HG03097 (cell line): ENCODE measurements around the gene CEP55.
A peak's percentile ranks its signal among the peaks of the same experiment; 100 is the strongest.

Experiments
- ATAC-seq: cut with Tn5 transposase; IDR thresholded peaks from one replicate; pipeline ENCODE4 v1.9.1; 2021; ENCODE audit not compliant: unreplicated experiment, low FRiP score

Gene CEP55

GRCh38 chr10:93468461-93469213 is 27.8 kb upstream of the CEP55 start:
- ATAC-seq, result no peak

GRCh38 chr10:93469454-93469853 is 27.0 kb upstream of the CEP55 start:
- no peak for ATAC-seq

- ATAC-seq, result no peak
Measured at GRCh38 chr10:93471110-93471651, 25.2 kb upstream of the CEP55 start.

- ATAC-seq, result no peak
Measured at GRCh38 chr10:93473161-93473560, 23.3 kb upstream of the CEP55 start.

- ATAC-seq, result no peak
Measured at GRCh38 chr10:93473804-93474472, 22.5 kb upstream of the CEP55 start.

- no peak for ATAC-seq
Measured at GRCh38 chr10:93475227-93475626, 21.2 kb upstream of the CEP55 start.

- ATAC-seq, result no peak
Measured at GRCh38 chr10:93475871-93476270, 20.5 kb upstream of the CEP55 start.

GRCh38 chr10:93476756-93477155 is 19.7 kb upstream of the CEP55 start:
- no peak for ATAC-seq

GRCh38 chr10:93478873-93479272 is 17.5 kb upstream of the CEP55 start:
- no peak for ATAC-seq

GRCh38 chr10:93481637-93482144 is 14.7 kb upstream of the CEP55 start:
- no peak for ATAC-seq

- ATAC-seq, result no peak
Measured at GRCh38 chr10:93482145-93482834, 14.1 kb upstream of the CEP55 start, which contains the start of gene MYOF. TSS of gene MYOF (minus strand) at chr10:93482334. CDS start at chr10:93482194, 140 bp downstream.

GRCh38 chr10:93485690-93486089 is 10.7 kb upstream of the CEP55 start:
- no peak for ATAC-seq

GRCh38 chr10:93488956-93489528 is 7.4 kb upstream of the CEP55 start:
- ATAC-seq, result no peak

- ATAC-seq, result no peak
Measured at GRCh38 chr10:93491602-93492121, 4.8 kb upstream of the CEP55 start.

GRCh38 chr10:93493162-93493561 is 3.2 kb upstream of the CEP55 start:
- ATAC-seq, result no peak

- no peak for ATAC-seq
Measured at GRCh38 chr10:93494494-93494893, 1.9 kb upstream of the CEP55 start.

- peak; percentile 11 for ATAC-seq
Measured at GRCh38 chr10:93495654-93496321, 624 bp upstream of the CEP55 start.

- no peak for ATAC-seq
Measured at GRCh38 chr10:93498166-93498565, 1.8 kb downstream of the CEP55 start.

- ATAC-seq, result no peak
Measured at GRCh38 chr10:93501650-93502049, 5.2 kb downstream of the CEP55 start.

GRCh38 chr10:93503075-93503474 is 6.7 kb downstream of the CEP55 start:
- peak; percentile 71 for ATAC-seq
